NB4 (cell line): ENCODE data around the gene DSCAM.

Experiments used
- CTCF ChIP-seq: IDR thresholded peaks from one replicate; pipeline ENCODE4 v1.5.1; 2012; ENCODE audit warnings: low read depth, low read length
- MAX ChIP-seq: IDR thresholded peaks from 2 replicates; pipeline ENCODE4 v1.6.1; 2011; ENCODE audit warnings: low read depth, low read length
- POLR2A ChIP-seq: IDR thresholded peaks from 2 replicates; pipeline ENCODE4 v1.6.1; 2011; ENCODE audit warnings: mild to moderate bottlenecking; ENCODE audit not compliant: insufficient read length; ENCODE audit errors: extremely low read depth

- TF ChIP-seq CTCF (no peak), POLR2A (no peak), MAX (no peak)
These were observed 9.5 kb downstream of the DSCAM start for GRCh38 chr21:40837456-40837855.
